HG03108 (cell line): Measurements from ENCODE around the gene PRCD.
"Not testable (repeated sequence)": the region's sequence is repeated elsewhere in the genome, so short reads cannot be mapped to it uniquely, and the experiment has no call there.

Experiments used
- ATAC-seq: cut with Tn5 transposase; IDR thresholded peaks from one replicate; pipeline ENCODE4 v1.9.1; 2021; ENCODE audit warnings: moderate library complexity; ENCODE audit not compliant: unreplicated experiment

Gene PRCD

GRCh38 chr17:76502341-76503211, 37.3 kb upstream of the PRCD start:
- ATAC-seq, result no peak

- ATAC-seq, result no peak
Measured at GRCh38 chr17:76504117-76504516, 35.7 kb upstream of the PRCD start.

- ATAC-seq, result no peak
Measured at GRCh38 chr17:76506408-76507345, 33.2 kb upstream of the PRCD start.

GRCh38 chr17:76508472-76509063, 31.3 kb upstream of the PRCD start:
- ATAC-seq, result not testable (repeated sequence)

GRCh38 chr17:76510831-76511244, 29.0 kb upstream of the PRCD start:
- no peak for ATAC-seq

- no peak for ATAC-seq
Measured at GRCh38 chr17:76511668-76512365, 28.0 kb upstream of the PRCD start.

- no peak for ATAC-seq
Measured at GRCh38 chr17:76512366-76513305, 27.2 kb upstream of the PRCD start.

- no peak for ATAC-seq
Measured at GRCh38 chr17:76513306-76513692, 26.5 kb upstream of the PRCD start.

GRCh38 chr17:76514355-76514754, 25.5 kb upstream of the PRCD start:
- not testable (repeated sequence) for ATAC-seq

GRCh38 chr17:76515274-76515949, 24.4 kb upstream of the PRCD start:
- peak; percentile 54 for ATAC-seq

- ATAC-seq, result no peak
Measured at GRCh38 chr17:76517638-76518038, 22.2 kb upstream of the PRCD start.

- ATAC-seq, result no peak
Measured at GRCh38 chr17:76519048-76519966, 20.5 kb upstream of the PRCD start.

- ATAC-seq, result no peak
Measured at GRCh38 chr17:76521262-76521661, 18.6 kb upstream of the PRCD start.

GRCh38 chr17:76521683-76522082, 18.2 kb upstream of the PRCD start:
- not testable (repeated sequence) for ATAC-seq

GRCh38 chr17:76523084-76524037, 16.5 kb upstream of the PRCD start:
- ATAC-seq, result no peak

- ATAC-seq, result no peak
Measured at GRCh38 chr17:76524598-76525512, 15.0 kb upstream of the PRCD start.
